Astrocyte (in vitro differentiated cells and primary cell): ENCODE data around the gene BUB1.

Source experiments
- CTCF ChIP-seq: IDR thresholded peaks from 2 replicates; pipeline ENCODE4 v1.5.1; 2011; ENCODE audit warnings: low read depth, mild to moderate bottlenecking, inconsistent platforms, low read length, moderate library complexity; ENCODE audit not compliant: insufficient read depth
- EZH2 ChIP-seq: IDR thresholded peaks from 2 replicates; pipeline ENCODE4 v1.6.1; 2012; ENCODE audit warnings: mild to moderate bottlenecking, low read length, inconsistent platforms; ENCODE audit not compliant: insufficient read depth

DNA sequence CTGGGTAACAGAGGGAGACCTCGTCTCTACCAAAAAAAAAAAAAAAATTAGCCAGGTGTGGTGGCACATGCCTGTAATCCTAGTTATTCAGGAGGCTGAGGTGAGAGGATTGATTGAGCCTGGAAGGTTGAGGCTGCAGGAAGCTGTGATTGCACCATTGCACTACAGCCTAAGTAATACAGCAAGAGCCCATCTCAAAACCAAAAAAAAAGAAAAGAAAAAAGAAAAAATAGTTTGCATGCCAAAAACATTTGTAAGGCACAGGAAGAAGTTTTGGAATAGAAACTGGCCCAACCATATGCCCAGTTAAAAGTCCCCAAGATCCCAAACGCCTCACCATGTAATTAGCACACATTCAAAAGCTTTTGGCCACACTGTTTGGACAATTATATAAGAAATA lies 41.1 kb upstream of the BUB1 start:
- TF ChIP-seq CTCF (no peak), EZH2 (no peak)
